ENCODE measurements around the gene CSNK2B. TPM values are rescaled to one million over a fixed set of nuclear protein-coding genes. Genes with fewer than 3 reads are reported as not detected.
"Not testable (repeated sequence)": the region's sequence is repeated elsewhere in the genome, so short reads cannot be mapped to it uniquely, and the experiment has no call there.

Gene CSNK2B
- total RNA-seq, 1 donor from 2014 or later, result 126 TPM

DNA sequence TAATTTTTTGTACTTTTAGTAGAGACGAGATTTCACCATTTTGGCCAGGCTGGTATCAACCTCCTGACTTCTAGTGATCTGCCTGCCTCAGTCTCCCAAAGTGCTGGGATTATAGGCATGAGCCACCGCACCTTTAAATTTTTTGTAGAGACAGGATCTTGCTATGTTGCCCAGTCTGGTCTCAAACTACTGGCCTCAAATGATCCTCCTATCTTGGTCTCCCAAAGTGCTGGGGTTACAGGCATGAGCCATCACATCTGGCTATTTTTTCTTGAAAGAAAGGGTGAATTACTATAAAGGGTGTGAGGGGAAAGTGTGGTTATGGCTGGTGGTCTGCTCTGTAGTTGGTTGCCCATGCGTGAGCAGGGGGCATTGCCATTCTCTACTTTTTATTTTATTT lies 42.3 kb downstream of the CSNK2B start:
- peaks cover 14% of the 10 kb centered on the region for H3K27me3 Mint-ChIP-seq (ENCODE audit: insufficient read depth, low read depth)
- H3K9me3 ChIP-seq (ENCODE audit: low read depth), result no peaks in the 10 kb centered on the region
- DNase-seq (ENCODE audit: low spot score), result no peak
- no peak overlapping the region for H3K4me2 ChIP-seq
- no peak overlapping the region for H3K27ac ChIP-seq
- peaks cover 3% of the 10 kb centered on the region for H3K4me1 ChIP-seq
- H3K4me1 Mint-ChIP-seq, result peaks cover 25% of the 10 kb centered on the region
- H2AFZ ChIP-seq (replicated peaks), result no peak overlapping the region
- no peak overlapping the region for H3K9ac ChIP-seq
- TF ChIP-seq, protein P1, sequence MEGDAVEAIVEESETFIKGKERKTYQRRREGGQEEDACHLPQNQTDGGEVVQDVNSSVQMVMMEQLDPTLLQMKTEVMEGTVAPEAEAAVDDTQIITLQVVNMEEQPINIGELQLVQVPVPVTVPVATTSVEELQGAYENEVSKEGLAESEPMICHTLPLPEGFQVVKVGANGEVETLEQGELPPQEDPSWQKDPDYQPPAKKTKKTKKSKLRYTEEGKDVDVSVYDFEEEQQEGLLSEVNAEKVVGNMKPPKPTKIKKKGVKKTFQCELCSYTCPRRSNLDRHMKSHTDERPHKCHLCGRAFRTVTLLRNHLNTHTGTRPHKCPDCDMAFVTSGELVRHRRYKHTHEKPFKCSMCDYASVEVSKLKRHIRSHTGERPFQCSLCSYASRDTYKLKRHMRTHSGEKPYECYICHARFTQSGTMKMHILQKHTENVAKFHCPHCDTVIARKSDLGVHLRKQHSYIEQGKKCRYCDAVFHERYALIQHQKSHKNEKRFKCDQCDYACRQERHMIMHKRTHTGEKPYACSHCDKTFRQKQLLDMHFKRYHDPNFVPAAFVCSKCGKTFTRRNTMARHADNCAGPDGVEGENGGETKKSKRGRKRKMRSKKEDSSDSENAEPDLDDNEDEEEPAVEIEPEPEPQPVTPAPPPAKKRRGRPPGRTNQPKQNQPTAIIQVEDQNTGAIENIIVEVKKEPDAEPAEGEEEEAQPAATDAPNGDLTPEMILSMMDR (IDR thresholded peaks at IDR 0.05), result no peak
- TF ChIP-seq EZH2phosphoT487 (IDR thresholded peaks at IDR 0.05) (no peak), EZH2 (IDR thresholded peaks at IDR 0.05) (no peak)
- H3K4me3 ChIP-seq, result no peak overlapping the region
- H3K36me3 ChIP-seq, result no peaks in the 10 kb centered on the region
- H3K79me2 ChIP-seq (ENCODE audit: low read depth), result no peaks in the 10 kb centered on the region
- no peaks in the 10 kb centered on the region for H4K20me1 ChIP-seq (ENCODE audit: low read depth)
- H3K27ac Mint-ChIP-seq, result no peak overlapping the region
- no peak overlapping the region for H3K4me3 Mint-ChIP-seq
- no peaks in the 10 kb centered on the region for H3K9me3 Mint-ChIP-seq
- peaks cover 1% of the 10 kb centered on the region for H3F3A ChIP-seq (ENCODE audit: low read depth)
- H3K27me3 ChIP-seq, result no peaks in the 10 kb centered on the region
- no peaks in the 10 kb centered on the region for H3K36me3 Mint-ChIP-seq

DNA sequence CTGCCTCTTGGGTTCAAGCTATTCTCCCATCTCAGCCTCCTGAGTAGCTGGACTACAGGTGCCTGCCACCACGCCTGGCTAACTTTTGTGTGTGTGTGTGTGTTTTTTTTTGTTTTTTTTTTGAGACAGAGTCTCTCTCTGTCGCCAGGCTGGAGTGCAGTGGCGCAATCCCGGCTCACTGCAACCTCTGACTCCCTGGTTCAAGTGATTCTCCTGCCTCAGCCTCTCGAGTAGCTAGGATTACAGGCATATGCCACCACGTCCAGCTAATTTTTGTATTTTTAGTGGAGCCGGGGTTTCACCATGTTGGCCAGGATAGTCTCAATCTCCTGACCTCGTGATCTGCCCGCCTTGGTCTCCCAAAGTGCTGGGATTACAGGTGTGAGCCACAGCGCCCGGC lies 43.3 kb downstream of the CSNK2B start:
- H3K9me3 ChIP-seq (ENCODE audit: low read depth); H4K20me1 ChIP-seq (ENCODE audit: low read depth); DNase-seq (ENCODE audit: low spot score); H3K4me3 Mint-ChIP-seq; H3K27me3 ChIP-seq; H3K4me3 ChIP-seq; H3K27ac ChIP-seq; H3K36me3 Mint-ChIP-seq; H3K9me3 Mint-ChIP-seq; H2AFZ ChIP-seq (replicated peaks); H3K4me2 ChIP-seq; H3K27ac Mint-ChIP-seq; H3K9ac ChIP-seq; H3K79me2 ChIP-seq (ENCODE audit: low read depth); H3K36me3 ChIP-seq: not testable (repeated sequence)
- Mint-ChIP-seq H3K27me3 (ENCODE audit: insufficient read depth, low read depth) (peaks cover 17% of the 10 kb centered on the region), H3K4me1 (peaks cover 32% of the 10 kb centered on the region)
- H3K4me1 ChIP-seq, result peaks cover 12% of the 10 kb centered on the region
- H3F3A ChIP-seq (ENCODE audit: low read depth), result peaks cover 11% of the 10 kb centered on the region

DNA sequence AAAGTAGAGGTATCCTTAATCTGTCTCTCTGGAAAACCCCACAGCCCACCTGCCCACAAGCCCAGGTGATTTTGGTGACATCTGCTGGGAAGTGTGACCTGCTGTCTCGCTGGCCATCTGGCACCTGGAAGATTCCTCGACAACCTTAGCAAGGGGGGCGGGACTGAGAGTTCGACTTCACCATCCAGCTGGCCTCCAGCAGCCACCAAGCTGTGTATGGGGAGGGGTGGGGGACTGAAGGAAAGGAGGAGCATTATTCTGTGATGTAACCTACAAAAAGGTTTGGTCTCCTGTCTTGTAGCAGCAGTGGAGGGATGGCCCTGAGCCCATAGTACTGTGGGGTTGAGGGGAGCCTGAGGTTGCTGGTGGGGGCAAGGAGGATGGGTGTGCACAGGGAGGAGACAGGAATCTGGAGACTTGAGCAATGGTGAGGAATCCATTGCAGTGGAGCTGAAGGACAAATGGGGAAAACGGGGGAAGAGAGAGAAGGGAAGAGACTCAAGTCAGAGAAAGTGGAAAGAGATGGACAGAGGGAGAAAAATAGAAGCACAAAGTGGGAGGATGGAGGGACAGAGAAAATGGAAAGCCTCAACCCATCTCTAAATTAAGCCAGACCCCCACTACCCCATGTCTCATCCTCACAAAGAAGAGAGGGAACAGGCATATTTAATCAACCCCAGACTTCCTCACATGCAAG lies 44.8 kb downstream of the CSNK2B start:
- H3K9me3 Mint-ChIP-seq, result no peaks in the 10 kb centered on the region
- no peak overlapping the region for H3K4me2 ChIP-seq

DNA sequence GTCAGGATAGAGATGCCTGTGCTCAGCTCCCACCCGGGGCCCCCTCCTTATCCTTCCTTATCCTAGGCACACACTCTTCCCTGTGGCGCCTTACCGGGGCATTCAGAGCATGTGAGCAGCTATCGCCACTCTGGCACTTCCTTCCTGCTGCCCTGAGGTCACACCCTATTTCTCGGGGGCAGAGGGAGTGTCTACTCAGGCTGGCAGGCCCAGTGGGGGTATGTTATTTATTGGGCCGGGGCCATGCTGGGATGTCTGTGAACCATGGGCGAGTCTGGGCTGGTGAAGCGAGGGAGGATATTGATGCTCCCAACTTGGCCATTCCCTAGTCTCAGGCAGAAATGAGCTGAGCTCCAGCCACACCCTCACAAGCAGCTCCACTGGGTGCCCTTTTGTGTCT lies 45.4 kb downstream of the CSNK2B start:
- Mint-ChIP-seq H3K27ac (no peak overlapping the region), H3K9me3 (no peaks in the 10 kb centered on the region), H3K27me3 (ENCODE audit: insufficient read depth, low read depth) (peaks cover 19% of the 10 kb centered on the region), H3K36me3 (no peaks in the 10 kb centered on the region), H3K4me1 (peaks cover 44% of the 10 kb centered on the region), H3K4me3 (peak overlapping the region; percentile 75)
- H3K27me3 ChIP-seq, result no peaks in the 10 kb centered on the region
- no peaks in the 10 kb centered on the region for H3K79me2 ChIP-seq (ENCODE audit: low read depth)
- H3F3A ChIP-seq (ENCODE audit: low read depth), result peaks cover 21% of the 10 kb centered on the region
- no peaks in the 10 kb centered on the region for H3K9me3 ChIP-seq (ENCODE audit: low read depth)
- H3K4me1 ChIP-seq, result peaks cover 25% of the 10 kb centered on the region
- no peaks in the 10 kb centered on the region for H4K20me1 ChIP-seq (ENCODE audit: low read depth)
- no peak overlapping the region for H2AFZ ChIP-seq (replicated peaks)
- TF ChIP-seq EZH2 (IDR thresholded peaks at IDR 0.05) (no peak), EZH2phosphoT487 (IDR thresholded peaks at IDR 0.05) (no peak)
- TF ChIP-seq, protein P1 (IDR thresholded peaks at IDR 0.05), result no peak
- H3K27ac ChIP-seq, result no peak overlapping the region
- no peak overlapping the region for H3K4me3 ChIP-seq
- DNase-seq (ENCODE audit: low spot score), result no peak
- H3K4me2 ChIP-seq, result no peak overlapping the region
- no peaks in the 10 kb centered on the region for H3K36me3 ChIP-seq
- H3K9ac ChIP-seq, result no peak overlapping the region

More for the DNA sequence above, 44.8 kb downstream of the CSNK2B start:
- Histone ChIP-seq H3K79me2 (ENCODE audit: low read depth) (no peaks in the 10 kb centered on the region), H3F3A (ENCODE audit: low read depth) (peaks cover 21% of the 10 kb centered on the region), H3K9ac (no peak overlapping the region), H3K36me3 (no peaks in the 10 kb centered on the region), H3K27me3 (no peaks in the 10 kb centered on the region), H4K20me1 (ENCODE audit: low read depth) (no peaks in the 10 kb centered on the region), H3K27ac (no peak overlapping the region), H3K9me3 (ENCODE audit: low read depth) (no peaks in the 10 kb centered on the region), H3K4me1 (peaks cover 25% of the 10 kb centered on the region), H2AFZ (replicated peaks) (no peak overlapping the region), H3K4me3 (no peak overlapping the region)
- peaks cover 19% of the 10 kb centered on the region for H3K27me3 Mint-ChIP-seq (ENCODE audit: insufficient read depth, low read depth)
- H3K27ac Mint-ChIP-seq, result peak overlapping the region; percentile 4
- TF ChIP-seq EZH2 (IDR thresholded peaks at IDR 0.05), result no peak
- TF ChIP-seq, protein P1 (IDR thresholded peaks at IDR 0.05), result no peak
- no peak for TF ChIP-seq EZH2phosphoT487 (IDR thresholded peaks at IDR 0.05)
- peaks cover 43% of the 10 kb centered on the region for H3K4me1 Mint-ChIP-seq
- H3K36me3 Mint-ChIP-seq, result no peaks in the 10 kb centered on the region
- H3K4me3 Mint-ChIP-seq, result peak overlapping the region; percentile 5
- DNase-seq (ENCODE audit: low spot score), result no peak
